Subcutaneous abdominal adipose tissue (tissue), 5 donors: ENCODE measurements around the gene TMEM31.

Source experiments
- H3K27ac ChIP-seq: one replicate; pipeline ENCODE4 v1.7.0; 2013; ENCODE audit warnings: low read depth, mild to moderate bottlenecking, inconsistent platforms, low read length, moderate library complexity
- H3K27me3 ChIP-seq, 5 donors: one replicate each; pipeline ENCODE4 v1.7.0; 2013; ENCODE audit warnings: low read length in 5 of 5, inconsistent platforms in 1 of 5; ENCODE audit not compliant: control insufficient read depth in 5 of 5, insufficient read depth in 4 of 5
- H3K36me3 ChIP-seq, 5 donors: one replicate each; pipeline ENCODE4 v1.7.0; 2013; ENCODE audit warnings: low read length in 5 of 5; ENCODE audit not compliant: control insufficient read depth in 5 of 5, insufficient read depth in 5 of 5
- H3K4me1 ChIP-seq, 5 donors: one replicate each; pipeline ENCODE4 v1.7.0; 2013; ENCODE audit warnings: low read length in 5 of 5, mild to moderate bottlenecking in 3 of 5, moderate library complexity in 1 of 5; ENCODE audit not compliant: control insufficient read depth in 5 of 5, insufficient read depth in 5 of 5
- H3K4me3 ChIP-seq, 5 donors: one replicate each; pipeline ENCODE4 v1.7.0; 2013; ENCODE audit warnings: low read length in 5 of 5, low read depth in 1 of 5
- H3K9ac ChIP-seq, 5 donors: one replicate each; pipeline ENCODE4 v1.7.0; 2013; ENCODE audit warnings: low read length in 5 of 5, mild to moderate bottlenecking in 4 of 5, moderate library complexity in 3 of 5
- H3K9me3 ChIP-seq, 5 donors: one replicate each; pipeline ENCODE4 v1.7.0; 2013; ENCODE audit warnings: low read length in 5 of 5; ENCODE audit not compliant: control insufficient read depth in 5 of 5
- donor health status: healthy.
- donor health status: healthy.
- donor health status: healthy.
- donor health status: healthy.
- donor health status: healthy.

TMEM31 gene, protein sequence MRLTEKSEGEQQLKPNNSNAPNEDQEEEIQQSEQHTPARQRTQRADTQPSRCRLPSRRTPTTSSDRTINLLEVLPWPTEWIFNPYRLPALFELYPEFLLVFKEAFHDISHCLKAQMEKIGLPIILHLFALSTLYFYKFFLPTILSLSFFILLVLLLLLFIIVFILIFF

DNA sequence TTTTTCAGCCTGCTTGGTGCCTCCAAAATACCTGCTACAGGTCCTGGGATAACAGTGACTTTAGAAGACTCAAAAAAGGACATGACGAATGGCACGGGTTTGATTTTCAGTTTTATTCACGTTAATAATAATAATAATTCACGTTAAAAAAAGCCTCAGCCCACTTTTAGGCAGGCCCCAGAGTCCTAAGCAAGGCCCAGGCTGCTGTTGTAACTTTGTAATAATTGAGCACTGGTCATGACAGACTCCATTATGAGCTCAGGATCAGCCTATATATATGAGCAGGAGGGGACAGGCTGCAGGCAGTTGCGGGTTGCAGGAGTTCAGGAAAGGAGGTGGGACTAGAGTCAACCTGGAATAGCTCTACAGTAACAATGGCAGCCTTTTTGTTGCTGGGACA lies at the start of gene TMEM31:
Gene TMEM31 (plus strand): TSS at position 301 of the 400 bp plus-strand sequence. CDS start 1,350 bp downstream, outside the sequence.
- no peaks in the 10 kb centered on the region for H3K9me3 ChIP-seq
- no peaks in the 10 kb centered on the region for H3K4me1 ChIP-seq
- H3K27ac ChIP-seq: no peak within 1 kb of the TSS
- H3K9ac ChIP-seq: no peak within 1 kb of the TSS
- H3K27me3 ChIP-seq: peaks cover 3 to 9% (median 4%) of the 10 kb centered on the region in 5 donors
- H3K4me3 ChIP-seq: no peak within 1 kb of the TSS
- no peaks in the 10 kb centered on the region for H3K36me3 ChIP-seq

DNA sequence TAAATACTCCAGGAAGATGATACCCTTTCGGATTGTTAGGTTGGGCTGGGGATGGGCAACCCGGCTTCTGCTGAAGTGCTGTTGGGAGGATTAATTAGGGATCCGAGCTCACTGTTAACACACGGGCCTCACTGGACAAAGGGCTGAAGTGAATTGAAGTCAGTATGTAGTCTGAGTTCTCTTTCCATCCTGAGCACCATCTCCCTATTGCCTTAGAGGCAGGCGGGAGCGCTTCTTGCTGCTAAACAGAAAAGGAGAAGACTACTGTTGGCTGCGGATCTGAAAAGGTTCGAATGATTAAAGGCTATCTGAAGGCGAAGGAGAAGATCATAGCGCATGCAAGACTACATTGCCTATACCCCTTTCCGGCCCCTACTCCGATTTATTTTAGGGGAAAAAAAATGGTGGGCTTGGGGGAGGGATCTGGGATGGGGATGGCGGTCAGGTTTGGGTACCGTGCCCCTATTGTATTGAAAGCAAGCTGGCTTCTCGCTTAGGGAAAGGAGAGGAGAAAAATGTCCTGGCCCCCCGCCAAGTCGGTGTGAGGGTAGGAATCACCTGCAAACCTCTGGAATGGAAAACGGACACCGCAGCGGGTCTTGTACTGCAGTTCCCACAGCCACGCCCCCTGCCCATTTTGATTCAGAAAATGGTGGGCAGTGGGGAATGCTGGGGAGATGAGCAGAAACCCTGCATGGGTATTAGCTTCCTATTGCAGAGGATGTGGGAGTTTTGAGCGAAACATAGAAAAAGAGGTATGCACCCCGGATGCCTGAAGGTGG lies 46.5 kb upstream of the TMEM31 start:
- Histone ChIP-seq H3K9ac (no peak overlapping the region), H3K27me3 (peaks cover 6 to 25% (median 24%) of the 10 kb centered on the region in 5 donors), H3K27ac (no peak overlapping the region), H3K36me3 (no peaks in the 10 kb centered on the region), H3K4me3 (no peak overlapping the region), H3K4me1 (no peaks in the 10 kb centered on the region), H3K9me3 (no peaks in the 10 kb centered on the region)

DNA sequence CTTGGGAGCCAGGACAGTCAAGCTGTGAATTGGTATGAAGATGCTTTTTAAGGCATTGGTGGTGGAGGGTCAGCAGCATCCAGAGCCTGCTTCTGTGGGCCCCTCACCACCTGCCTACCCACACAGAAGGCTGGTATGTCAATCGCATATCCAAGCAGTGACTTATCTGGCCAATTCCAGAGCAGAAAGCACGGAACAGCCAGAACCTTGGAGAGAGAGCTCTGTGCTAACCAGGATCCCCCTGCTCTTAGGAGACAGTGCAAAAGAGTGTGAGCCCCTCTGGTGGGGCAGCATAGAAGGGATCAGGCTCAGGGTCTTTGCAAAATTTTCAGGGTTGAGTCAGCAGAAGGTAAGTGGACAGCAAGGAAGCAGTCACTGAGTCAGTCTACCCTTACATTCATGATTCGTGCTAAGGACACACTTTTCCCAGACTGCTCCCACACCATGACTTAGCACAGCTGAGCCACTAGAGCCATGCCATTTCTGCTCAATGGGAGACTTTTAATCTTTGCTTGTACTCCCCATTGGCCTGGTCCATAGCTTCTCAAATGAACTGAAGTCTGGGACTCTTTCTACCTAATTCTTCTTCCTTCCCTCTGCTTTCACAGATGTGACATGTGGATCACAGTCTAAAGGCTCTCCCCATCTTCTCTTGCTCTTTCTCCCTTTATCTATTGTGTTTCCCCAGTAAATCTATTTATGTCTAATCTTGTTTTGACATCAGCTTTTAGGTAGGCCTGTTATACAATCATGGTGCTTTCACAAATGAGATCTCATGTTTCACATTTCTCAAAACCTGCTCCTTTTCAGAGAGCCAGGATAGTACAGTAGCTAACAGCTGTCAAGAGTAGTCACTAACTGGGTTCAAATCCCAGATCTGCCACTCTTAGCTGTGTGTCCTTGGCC lies 44.3 kb upstream of the TMEM31 start:
- Histone ChIP-seq H3K4me1 (no peaks in the 10 kb centered on the region), H3K36me3 (no peaks in the 10 kb centered on the region), H3K4me3 (no peak overlapping the region), H3K9me3 (no peaks in the 10 kb centered on the region), H3K27ac (no peak overlapping the region), H3K9ac (no peak overlapping the region), H3K27me3 (peaks cover 6 to 21% (median 16%) of the 10 kb centered on the region in 5 donors)

DNA sequence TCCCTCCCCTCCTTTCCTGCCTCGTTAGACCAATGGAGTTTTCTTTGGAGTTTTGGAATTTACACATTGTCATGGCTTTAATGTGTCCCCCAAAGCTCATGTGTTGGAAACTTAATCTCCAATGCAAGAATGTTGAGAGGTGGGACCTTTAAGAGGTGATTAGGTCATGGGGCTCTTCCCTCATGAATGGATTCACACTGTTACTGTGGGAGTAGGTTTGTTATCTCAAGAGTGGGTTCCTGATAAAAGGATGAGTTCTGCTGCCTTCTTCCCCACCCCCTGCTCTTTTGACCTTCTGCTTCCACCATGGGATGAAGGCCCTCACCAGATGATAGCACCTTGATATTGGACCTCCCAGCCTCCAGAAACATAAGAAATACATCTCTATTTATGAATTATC lies 41.0 kb upstream of the TMEM31 start:
- H3K4me3 ChIP-seq: no peak overlapping the region
- H3K27me3 ChIP-seq: peaks cover 0 to 9% (median 4%) of the 10 kb centered on the region in 5 donors
- H3K9ac ChIP-seq: no peak overlapping the region
- H3K4me1 ChIP-seq: no peaks in the 10 kb centered on the region
- H3K9me3 ChIP-seq: no peaks in the 10 kb centered on the region
- H3K36me3 ChIP-seq: peaks cover 0 to 4% (median 2%) of the 10 kb centered on the region in 5 donors
- no peak overlapping the region for H3K27ac ChIP-seq

DNA sequence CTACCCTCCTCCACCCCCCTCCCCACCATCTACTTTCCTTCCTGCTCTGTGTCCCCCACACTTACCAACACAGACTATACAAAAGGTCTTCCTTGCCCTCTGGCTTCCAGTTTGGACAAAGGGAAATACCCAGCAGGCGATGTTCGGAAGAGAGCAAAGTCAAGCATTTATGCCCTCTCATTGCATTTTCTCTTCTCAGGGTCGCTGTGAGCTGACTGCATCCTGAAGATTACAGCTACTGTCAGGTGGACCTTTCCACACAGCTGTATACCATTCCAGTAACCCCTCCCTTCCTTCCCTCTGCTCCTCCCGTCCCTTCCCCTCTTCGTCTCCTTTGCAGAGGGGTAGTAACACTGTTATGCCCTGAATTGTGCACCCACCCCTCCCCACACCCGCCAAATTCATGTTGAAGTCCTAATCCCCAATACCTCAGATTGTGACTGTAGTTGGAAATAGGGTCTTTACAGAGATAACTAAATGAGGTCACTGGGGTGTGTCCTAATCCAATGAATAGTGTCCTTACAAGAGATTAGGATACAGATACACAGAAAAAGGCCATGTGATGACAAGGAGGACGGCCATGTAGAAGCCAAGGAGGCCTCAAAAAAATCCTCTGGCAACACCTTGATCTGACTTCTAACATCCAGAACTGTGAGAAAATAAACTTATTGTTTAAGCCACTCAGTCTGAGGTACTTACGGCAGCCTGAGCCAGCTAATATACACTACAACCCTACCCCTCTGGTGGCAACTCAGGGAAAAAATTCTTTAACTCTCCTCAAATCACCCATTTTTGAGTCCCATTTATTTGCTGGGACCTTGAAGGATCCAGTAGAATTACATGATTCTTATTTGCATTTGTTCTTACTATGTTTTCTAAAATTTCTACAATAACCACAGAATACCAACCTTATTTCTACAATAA lies 35.9 kb upstream of the TMEM31 start:
- no peaks in the 10 kb centered on the region for H3K9me3 ChIP-seq
- H3K27me3 ChIP-seq: no peaks in the 10 kb centered on the region
- peaks cover 11 to 35% (median 24%) of the 10 kb centered on the region in 5 donors for H3K36me3 ChIP-seq
- no peaks in the 10 kb centered on the region for H3K4me1 ChIP-seq
- H3K27ac ChIP-seq: no peak overlapping the region
- H3K4me3 ChIP-seq: no peak overlapping the region
- H3K9ac ChIP-seq: no peak overlapping the region

DNA sequence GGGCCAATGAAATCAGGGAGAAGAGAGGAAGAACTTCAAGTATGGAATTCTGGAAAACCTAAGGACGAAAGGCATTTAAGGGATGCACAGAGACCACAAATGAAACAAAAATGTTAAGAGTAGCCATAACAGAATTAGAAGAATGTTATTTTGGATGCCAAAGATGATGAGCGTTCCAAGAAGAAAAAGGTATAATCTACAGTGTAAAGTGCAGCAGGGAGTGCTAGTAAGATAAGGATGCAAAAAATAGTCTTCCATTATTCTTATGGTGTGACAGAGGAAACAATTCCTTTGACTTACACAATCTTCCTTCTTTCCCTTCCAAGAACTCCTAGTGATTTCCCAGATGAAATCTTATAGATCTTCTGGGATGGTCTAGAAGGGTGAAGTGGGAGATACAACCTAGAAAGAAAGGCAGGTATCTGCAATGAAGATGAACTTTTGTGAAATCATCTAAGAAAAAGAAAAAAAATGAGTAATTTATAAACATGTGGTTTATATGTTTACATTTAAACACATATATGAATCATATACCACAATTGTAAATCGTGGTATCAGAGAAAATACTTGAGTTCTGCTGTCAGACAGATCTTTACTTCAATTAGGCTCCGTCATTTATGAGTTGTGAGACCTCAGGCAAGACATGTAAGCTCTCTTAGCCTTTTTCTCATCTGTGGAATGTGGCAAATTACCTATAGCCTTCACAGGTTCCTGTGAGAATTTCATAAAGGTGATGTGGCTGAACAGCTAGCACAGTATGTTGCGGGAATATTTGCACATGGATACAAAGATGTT lies 32.3 kb upstream of the TMEM31 start:
- peaks cover 15 to 46% (median 28%) of the 10 kb centered on the region in 5 donors for H3K36me3 ChIP-seq
- H3K4me1 ChIP-seq: peaks cover 0 to 9% (median 0%) of the 10 kb centered on the region in 5 donors

DNA sequence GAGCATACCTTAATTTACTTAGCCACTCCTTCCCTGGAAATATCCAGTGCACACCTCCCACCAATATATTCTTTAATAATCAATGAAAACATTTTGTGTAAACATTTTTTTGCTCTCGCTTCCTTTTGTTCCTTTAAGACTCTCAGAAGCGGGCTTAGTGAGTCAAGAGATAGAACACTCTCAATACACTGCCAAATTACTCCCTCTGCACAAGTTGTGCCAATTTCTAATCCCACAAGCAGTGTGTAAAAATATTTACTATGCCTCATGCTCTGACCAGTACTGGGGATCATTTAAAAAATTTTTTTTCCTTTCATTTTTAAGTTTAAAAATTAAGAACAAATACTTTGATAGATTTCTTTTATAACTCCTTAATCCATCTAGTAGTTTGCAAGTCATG lies 29.3 kb upstream of the TMEM31 start:
- Histone ChIP-seq H3K4me1 (peaks cover 0 to 15% (median 6%) of the 10 kb centered on the region in 5 donors), H3K36me3 (peaks cover 11 to 41% (median 29%) of the 10 kb centered on the region in 5 donors), H3K27me3 (peaks cover 0 to 2% (median 0%) of the 10 kb centered on the region in 5 donors)

More for the DNA sequence above, 32.3 kb upstream of the TMEM31 start:
- no peak overlapping the region for H3K4me3 ChIP-seq
- no peak overlapping the region for H3K9ac ChIP-seq
- no peak overlapping the region for H3K27ac ChIP-seq
- no peaks in the 10 kb centered on the region for H3K9me3 ChIP-seq
- peaks cover 0 to 2% (median 0%) of the 10 kb centered on the region in 5 donors for H3K27me3 ChIP-seq

DNA sequence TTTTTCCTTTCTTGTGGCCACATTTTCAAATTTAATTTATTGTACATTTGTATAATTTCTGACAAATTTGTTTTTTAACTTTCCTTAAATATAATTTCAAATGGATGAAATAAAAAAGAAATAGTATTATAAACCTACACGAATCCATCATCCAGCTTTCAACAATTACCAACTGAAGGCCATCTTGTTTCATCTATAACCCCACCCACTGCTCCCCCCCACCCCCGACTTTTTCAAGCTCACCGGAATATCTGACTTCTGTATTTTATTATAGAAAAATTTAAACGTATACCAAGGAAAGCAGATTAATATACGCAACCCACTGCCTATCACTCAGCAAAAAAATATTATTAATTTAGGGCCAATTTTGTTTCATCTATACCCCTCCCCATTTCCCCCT lies 25.3 kb upstream of the TMEM31 start:
- H3K9ac ChIP-seq: peak overlapping the region in 2 of 5 donors; percentile 86 to 89
- peak overlapping the region; percentile 64 to 89 (median 80) for H3K4me3 ChIP-seq
- H3K4me1 ChIP-seq: peaks cover 5 to 15% (median 6%) of the 10 kb centered on the region in 5 donors
- no peaks in the 10 kb centered on the region for H3K9me3 ChIP-seq
- peaks cover 0 to 5% (median 2%) of the 10 kb centered on the region in 5 donors for H3K27me3 ChIP-seq
- H3K27ac ChIP-seq: peak overlapping the region; percentile 97
- peaks cover 0 to 12% (median 8%) of the 10 kb centered on the region in 5 donors for H3K36me3 ChIP-seq

More for the DNA sequence above, 29.3 kb upstream of the TMEM31 start:
- H3K9ac ChIP-seq: no peak overlapping the region
- peak overlapping the region; percentile 17 for H3K27ac ChIP-seq
- H3K9me3 ChIP-seq: no peaks in the 10 kb centered on the region
- no peak overlapping the region for H3K4me3 ChIP-seq
